K562 (cell line): ENCODE measurements around the gene WWC2. TPM values are rescaled to one million over a fixed set of nuclear protein-coding genes. Genes with fewer than 3 reads are reported as not detected.

Experiments used
- ATAC-seq: fragments of 200-7000 bp; cut with Tn5 transposase; 3 replicates; pipeline ENCODE4 v1.9.1; 2020; ENCODE audit warnings: moderate library complexity
- BruUV-seq: library from RNA; stranded (reverse); fragments of 400-500 nt; replicated peaks from 2 replicates; lab custom pipeline; 2021; lab: Mats Ljungman, UMichigan
- CTCF ChIA-PET: fragments of 300-600 bp; formaldehyde crosslinking; extraction: SDS; loops from one replicate; lab custom pipeline; 2021; ENCODE audit warnings: low intra/inter-chr PET ratio; lab: Yijun Ruan, JAX
- POLR2A ChIA-PET: fragments of 300-600, 350-650 bp; sonication (Branson Sonifier 250); formaldehyde crosslinking; extraction: SDS; loops from one replicate; lab custom pipeline; 2021; ENCODE audit warnings: antibody characterized with exemption, inconsistent platforms; lab: Yijun Ruan, JAX
- DNase-seq, 4 experiments: peaks; one replicate each; pipeline versions ENCODE4 v3.0.0 to v3.0.0-alpha.2; 2011 to 2018; ENCODE audit warnings: low spot score in 3 of 4, mixed read lengths in 3 of 4; ENCODE audit errors: extremely low read depth in 1 of 4
- FAIRE-seq: peaks from 2 replicates; lab custom pipeline; 2011; peaks lifted over from hg19 to GRCh38; lab: Jason Lieb, UNC
- H2AFZ ChIP-seq: 2 replicates; pipeline ENCODE4 v1.6.0; 2011; ENCODE audit warnings: low read depth, low read length, control low read depth, inconsistent platforms
- H3K27ac ChIP-seq: fragments of 200-600 bp; 3 replicates; pipeline ENCODE4 v1.8.0; 2011; ENCODE audit warnings: low read depth, mild to moderate bottlenecking, control low read depth, inconsistent platforms, low read length, moderate library complexity, mixed read lengths; ENCODE audit errors: extremely low read depth
- H3K27me3 ChIP-seq, 2 experiments: fragments of 300-600 bp in 1 of 2; 2 replicates in 1 of 2; 3 replicates in 1 of 2; pipeline versions ENCODE4 v1.6.0 to v1.8.0; 2011; ENCODE audit warnings: inconsistent platforms in 2 of 2, low read length in 2 of 2, mild to moderate bottlenecking in 1 of 2, mixed read lengths in 1 of 2, moderate library complexity in 1 of 2; ENCODE audit not compliant: control insufficient read depth in 2 of 2, insufficient read depth in 2 of 2
- H3K36me3 ChIP-seq: fragments of 300-600 bp; 3 replicates; pipeline ENCODE4 v1.8.0; 2011; ENCODE audit warnings: mild to moderate bottlenecking, low read length, inconsistent platforms; ENCODE audit not compliant: control insufficient read depth, insufficient read depth
- H3K4me1 ChIP-seq, 2 experiments: fragments of 200-600 bp in 1 of 2; replicated peaks in 1 of 2; 2 replicates in 1 of 2; 3 replicates in 1 of 2; pipeline versions ENCODE4 v1.5.1 to v1.8.0; 2011; ENCODE audit warnings: inconsistent platforms in 2 of 2, low read length in 2 of 2, mild to moderate bottlenecking in 1 of 2, mixed read lengths in 1 of 2, moderate library complexity in 1 of 2; ENCODE audit not compliant: control insufficient read depth in 2 of 2, insufficient read depth in 2 of 2
- H3K4me2 ChIP-seq: 2 replicates; pipeline ENCODE4 v1.6.1; 2011; ENCODE audit warnings: low read length, control low read depth, inconsistent platforms, mixed read lengths; ENCODE audit not compliant: insufficient read depth
- H3K4me3 ChIP-seq: fragments of 200-600 bp; sonication (generic), shearing (Covaris generic); 2 replicates; pipeline ENCODE4 v1.5.1; 2016; ENCODE audit warnings: control low read depth, inconsistent platforms
- H3K79me2 ChIP-seq: fragments of 200-600 bp; 3 replicates; pipeline ENCODE4 v1.8.0; 2011; ENCODE audit warnings: low read length, inconsistent platforms; ENCODE audit not compliant: control insufficient read depth, insufficient read depth
- H3K9ac ChIP-seq, 2 experiments: 2 replicates each; pipeline versions ENCODE4 v1.6.0 to v1.6.1; 2011; ENCODE audit warnings: low read depth in 2 of 2, low read length in 2 of 2, control low read depth in 1 of 2, inconsistent platforms in 1 of 2, mild to moderate bottlenecking in 1 of 2, mixed read lengths in 1 of 2; ENCODE audit not compliant: insufficient read depth in 1 of 2
- H3K9me1 ChIP-seq: one replicate; pipeline ENCODE4 v1.6.0; 2011; ENCODE audit warnings: inconsistent platforms, mild to moderate bottlenecking, low read length, moderate library complexity; ENCODE audit not compliant: control insufficient read depth, insufficient read depth
- H3K9me3 ChIP-seq: replicated peaks from 2 replicates; pipeline ENCODE4 v1.5.1; 2011; ENCODE audit warnings: low read depth, low read length, inconsistent platforms; ENCODE audit not compliant: control insufficient read depth, insufficient read depth
- H4K20me1 ChIP-seq: replicated peaks from 2 replicates; pipeline ENCODE4 v1.6.1; 2011; ENCODE audit warnings: low read length, inconsistent platforms, mixed read lengths; ENCODE audit not compliant: control insufficient read depth, insufficient read depth
- WGBS: fragments of 100-300 bp; shearing (Covaris generic); methylation state at CpG from one replicate; pipeline ENCODE4 v1.1.6; 2016; ENCODE audit warnings: low coverage, mixed read lengths; ENCODE audit not compliant: insufficient coverage; ENCODE audit errors: missing lambda C conversion rate; 5-methylcytosine and 5-hydroxymethylcytosine counted together
- in situ Hi-C: fragments of 300-500 bp; cut with MboI; formaldehyde crosslinking; loops from 4 replicates; pipeline ENCODE4 v1.15.0; 2018; ENCODE audit warnings: inconsistent platforms, mixed read lengths
- intact Hi-C: fragments of 100-400 bp; cut with micrococcal nuclease; formaldehyde crosslinking; loops from 2 replicates; pipeline ENCODE4 v1.14.2; 2022
- polyA plus RNA-seq, 8 experiments: library from polyadenylated mRNA; depleted of rRNA in 4 of 8; stranded (reverse) in 5 of 8; unstranded in 3 of 8; fragments of >200 nt; fragmentation: Nextera tagmentation in 2 of 8; fragmentation: Illumina TruSeq in 1 of 8; extraction: Ambion mirVana in 2 of 8; extraction: Trizol in 1 of 8; gene quantifications; 2 replicates each; pipeline versions ENCODE4 v1.2.1 to v1.2.3, GENCODE V29; 2011 to 2014; ENCODE audit warnings: inconsistent platforms in 1 of 8, missing spikeins in 1 of 8
- total RNA-seq, 7 experiments: library from RNA; depleted of rRNA in 6 of 7; stranded (reverse); fragments of >200 nt in 6 of 7; fragmentation: Illumina TruSeq in 2 of 7; extraction: Trizol in 2 of 7; gene quantifications; 2 replicates each; pipeline versions ENCODE4 v1.2.1 to v1.2.3, GENCODE V29; 2011 to 2021; ENCODE audit warnings: low replicate concordance in 1 of 7
- TF ChIP-seq, protein P1 (sequence below): fragments of 450-650 bp; IDR thresholded peaks from 2 replicates; pipeline ENCODE4 v1.6.1; 2017; ENCODE audit warnings: antibody characterized with exemption, mild to moderate bottlenecking
- TF ChIP-seq, protein P2 (sequence below): fragments of 450-650 bp; IDR thresholded peaks from 2 replicates; pipeline ENCODE4 v1.6.1; 2018; ENCODE audit not compliant: partially characterized antibody

Gene WWC2
- total and polyA plus RNA-seq, 9 of the 15 experiments (the other 6 are each of a cell fraction or from before 2014, with no cell fraction given), result 3.7 to 39.4 (median 19.6) TPM

DNA sequence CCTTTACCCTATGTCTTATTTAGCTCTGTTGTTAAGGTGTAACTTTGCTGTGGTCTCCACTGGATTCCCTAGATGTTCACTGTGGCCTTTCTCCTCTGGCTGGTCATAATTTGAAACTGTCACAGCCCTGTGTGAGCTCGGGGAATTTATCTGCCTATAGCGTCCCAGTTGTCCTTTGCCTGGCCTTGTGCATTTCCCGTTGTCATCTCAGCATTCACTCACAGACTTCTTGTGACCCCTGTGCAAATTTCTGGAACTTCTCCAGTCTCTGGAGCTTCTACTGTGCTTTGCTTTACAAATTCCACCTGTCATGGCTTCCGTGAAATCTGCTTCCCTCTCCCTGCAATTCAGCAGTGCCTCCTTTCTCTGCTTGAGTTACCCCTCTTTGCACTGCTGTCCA, 106.7 kb downstream of the WWC2 start:
- POLR2A ChIA-PET, result no interaction called here
- no peak overlapping the region for H3K4me2 ChIP-seq
- H4K20me1 ChIP-seq, result no peaks in the 10 kb centered on the region; the same call in 1 of the 2 replicates
- no peaks in the 10 kb centered on the region for H3K4me1 ChIP-seq
- intact Hi-C loops, result no loop called here
- DNase-seq, result no peak
- FAIRE-seq, result no peak
- no peaks in the 10 kb centered on the region for H3K9me1 ChIP-seq
- H3K27me3 ChIP-seq, result no peaks in the 10 kb centered on the region
- WGBS, result 28% methylated on average over 4 of the region's 4 CpGs
- no peaks in the 10 kb centered on the region for H3K9me3 ChIP-seq
- in situ Hi-C loops, result no loop called here
- CTCF ChIA-PET, result no interaction called here
- H2AFZ ChIP-seq, result no peak overlapping the region
- BruUV-seq, result no TSS peak
- H3K4me3 ChIP-seq, result no peak overlapping the region
- no peaks in the 10 kb centered on the region for H3K79me2 ChIP-seq
- no peak overlapping the region for H3K9ac ChIP-seq
- H3K36me3 ChIP-seq, result no peaks in the 10 kb centered on the region; the same call in 2 of the 3 replicates
- TF ChIP-seq, protein P1, sequence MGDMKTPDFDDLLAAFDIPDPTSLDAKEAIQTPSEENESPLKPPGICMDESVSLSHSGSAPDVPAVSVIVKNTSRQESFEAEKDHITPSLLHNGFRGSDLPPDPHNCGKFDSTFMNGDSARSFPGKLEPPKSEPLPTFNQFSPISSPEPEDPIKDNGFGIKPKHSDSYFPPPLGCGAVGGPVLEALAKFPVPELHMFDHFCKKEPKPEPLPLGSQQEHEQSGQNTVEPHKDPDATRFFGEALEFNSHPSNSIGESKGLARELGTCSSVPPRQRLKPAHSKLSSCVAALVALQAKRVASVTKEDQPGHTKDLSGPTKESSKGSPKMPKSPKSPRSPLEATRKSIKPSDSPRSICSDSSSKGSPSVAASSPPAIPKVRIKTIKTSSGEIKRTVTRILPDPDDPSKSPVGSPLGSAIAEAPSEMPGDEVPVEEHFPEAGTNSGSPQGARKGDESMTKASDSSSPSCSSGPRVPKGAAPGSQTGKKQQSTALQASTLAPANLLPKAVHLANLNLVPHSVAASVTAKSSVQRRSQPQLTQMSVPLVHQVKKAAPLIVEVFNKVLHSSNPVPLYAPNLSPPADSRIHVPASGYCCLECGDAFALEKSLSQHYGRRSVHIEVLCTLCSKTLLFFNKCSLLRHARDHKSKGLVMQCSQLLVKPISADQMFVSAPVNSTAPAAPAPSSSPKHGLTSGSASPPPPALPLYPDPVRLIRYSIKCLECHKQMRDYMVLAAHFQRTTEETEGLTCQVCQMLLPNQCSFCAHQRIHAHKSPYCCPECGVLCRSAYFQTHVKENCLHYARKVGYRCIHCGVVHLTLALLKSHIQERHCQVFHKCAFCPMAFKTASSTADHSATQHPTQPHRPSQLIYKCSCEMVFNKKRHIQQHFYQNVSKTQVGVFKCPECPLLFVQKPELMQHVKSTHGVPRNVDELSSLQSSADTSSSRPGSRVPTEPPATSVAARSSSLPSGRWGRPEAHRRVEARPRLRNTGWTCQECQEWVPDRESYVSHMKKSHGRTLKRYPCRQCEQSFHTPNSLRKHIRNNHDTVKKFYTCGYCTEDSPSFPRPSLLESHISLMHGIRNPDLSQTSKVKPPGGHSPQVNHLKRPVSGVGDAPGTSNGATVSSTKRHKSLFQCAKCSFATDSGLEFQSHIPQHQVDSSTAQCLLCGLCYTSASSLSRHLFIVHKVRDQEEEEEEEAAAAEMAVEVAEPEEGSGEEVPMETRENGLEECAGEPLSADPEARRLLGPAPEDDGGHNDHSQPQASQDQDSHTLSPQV, result no peak
- TF ChIP-seq, protein P2, sequence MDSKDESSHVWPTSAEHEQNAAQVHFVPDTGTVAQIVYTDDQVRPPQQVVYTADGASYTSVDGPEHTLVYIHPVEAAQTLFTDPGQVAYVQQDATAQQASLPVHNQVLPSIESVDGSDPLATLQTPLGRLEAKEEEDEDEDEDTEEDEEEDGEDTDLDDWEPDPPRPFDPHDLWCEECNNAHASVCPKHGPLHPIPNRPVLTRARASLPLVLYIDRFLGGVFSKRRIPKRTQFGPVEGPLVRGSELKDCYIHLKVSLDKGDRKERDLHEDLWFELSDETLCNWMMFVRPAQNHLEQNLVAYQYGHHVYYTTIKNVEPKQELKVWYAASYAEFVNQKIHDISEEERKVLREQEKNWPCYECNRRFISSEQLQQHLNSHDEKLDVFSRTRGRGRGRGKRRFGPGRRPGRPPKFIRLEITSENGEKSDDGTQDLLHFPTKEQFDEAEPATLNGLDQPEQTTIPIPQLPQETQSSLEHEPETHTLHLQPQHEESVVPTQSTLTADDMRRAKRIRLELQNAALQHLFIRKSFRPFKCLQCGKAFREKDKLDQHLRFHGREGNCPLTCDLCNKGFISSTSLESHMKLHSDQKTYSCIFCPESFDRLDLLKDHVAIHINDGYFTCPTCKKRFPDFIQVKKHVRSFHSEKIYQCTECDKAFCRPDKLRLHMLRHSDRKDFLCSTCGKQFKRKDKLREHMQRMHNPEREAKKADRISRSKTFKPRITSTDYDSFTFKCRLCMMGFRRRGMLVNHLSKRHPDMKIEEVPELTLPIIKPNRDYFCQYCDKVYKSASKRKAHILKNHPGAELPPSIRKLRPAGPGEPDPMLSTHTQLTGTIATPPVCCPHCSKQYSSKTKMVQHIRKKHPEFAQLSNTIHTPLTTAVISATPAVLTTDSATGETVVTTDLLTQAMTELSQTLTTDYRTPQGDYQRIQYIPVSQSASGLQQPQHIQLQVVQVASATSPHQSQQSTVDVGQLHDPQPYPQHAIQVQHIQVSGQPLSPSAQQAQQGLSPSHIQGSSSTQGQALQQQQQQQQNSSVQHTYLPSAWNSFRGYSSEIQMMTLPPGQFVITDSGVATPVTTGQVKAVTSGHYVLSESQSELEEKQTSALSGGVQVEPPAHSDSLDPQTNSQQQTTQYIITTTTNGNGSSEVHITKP, result no peak
- no peak; the same call in 2 of the 3 replicates for ATAC-seq
- H3K27ac ChIP-seq, result no peak overlapping the region
